CD14-positive monocyte (primary cell): Measurements from ENCODE around the gene COL19A1. TPM values are rescaled to one million over a fixed set of nuclear protein-coding genes. Genes with fewer than 3 reads are reported as not detected.

Experiments used
- DNase-seq, 3 donors: peaks; one replicate each; pipeline ENCODE4 v3.0.0-alpha.2; 2011 to 2022
- H2AFZ ChIP-seq: 2 replicates; pipeline ENCODE4 v1.6.0; 2012; ENCODE audit warnings: mild to moderate bottlenecking, low read depth, low read length, inconsistent platforms; ENCODE audit not compliant: insufficient read depth, poor library complexity, severe bottlenecking
- H3K27ac ChIP-seq, 2 donors: 1 replicate in 1 of 2; 2 replicates in 1 of 2; pipeline ENCODE4 v1.5.1; 2012 to 2013; ENCODE audit warnings: low read length in 2 of 2, control low read depth in 1 of 2, inconsistent platforms in 1 of 2, low read depth in 1 of 2, mild to moderate bottlenecking in 1 of 2
- H3K27me3 ChIP-seq, 2 donors: one replicate each; pipeline versions ENCODE4 v1.6.0 to v1.6.1; 2011 to 2013; ENCODE audit warnings: low read length in 2 of 2; ENCODE audit not compliant: control insufficient read depth in 2 of 2, insufficient read depth in 2 of 2
- H3K36me3 ChIP-seq, 2 donors: replicated peaks in 1 of 2; 1 replicate in 1 of 2; 2 replicates in 1 of 2; pipeline versions ENCODE4 v1.5.1 to v1.6.1; 2012 to 2013; ENCODE audit warnings: low read length in 2 of 2, control low read depth in 1 of 2, inconsistent platforms in 1 of 2, mild to moderate bottlenecking in 1 of 2; ENCODE audit not compliant: insufficient read depth in 2 of 2, control insufficient read depth in 1 of 2
- H3K4me1 ChIP-seq, 2 donors: 1 replicate in 1 of 2; 2 replicates in 1 of 2; pipeline versions ENCODE4 v1.5.1 to v1.6.1; 2012 to 2013; ENCODE audit warnings: low read length in 2 of 2, control low read depth in 1 of 2, inconsistent platforms in 1 of 2, mild to moderate bottlenecking in 1 of 2, moderate library complexity in 1 of 2; ENCODE audit not compliant: insufficient read depth in 2 of 2, control insufficient read depth in 1 of 2
- H3K4me2 ChIP-seq: replicated peaks from 2 replicates; pipeline ENCODE3; 2012; ENCODE audit warnings: low read length, moderate library complexity, mild to moderate bottlenecking; ENCODE audit not compliant: poor library complexity, severe bottlenecking; ENCODE audit errors: extremely low read depth
- H3K4me3 ChIP-seq, 3 experiments: fragments of 200-600 bp in 1 of 3; sonication (generic) in 1 of 3; replicated peaks in 1 of 3; 1 replicate in 2 of 3; 2 replicates in 1 of 3; pipeline ENCODE4 v1.5.1; 2011 to 2013; ENCODE audit warnings: low read length in 3 of 3, mild to moderate bottlenecking in 3 of 3, control low read depth in 2 of 3, low read depth in 2 of 3, inconsistent platforms in 1 of 3, moderate library complexity in 1 of 3
- H3K79me2 ChIP-seq: 2 replicates; pipeline ENCODE4 v1.6.0; 2012; ENCODE audit warnings: mild to moderate bottlenecking, control low read depth, inconsistent platforms, low read length, moderate library complexity; ENCODE audit not compliant: insufficient read depth
- H3K9ac ChIP-seq: 2 replicates; pipeline ENCODE4 v1.6.0; 2017; ENCODE audit warnings: low read length, mild to moderate bottlenecking; ENCODE audit not compliant: insufficient read depth, poor library complexity, severe bottlenecking
- H3K9me3 ChIP-seq, 2 donors: replicated peaks in 1 of 2; 1 replicate in 1 of 2; 2 replicates in 1 of 2; pipeline versions ENCODE4 v1.5.1 to v1.6.1; 2012 to 2013; ENCODE audit warnings: low read length in 2 of 2, control low read depth in 1 of 2; ENCODE audit not compliant: control insufficient read depth in 1 of 2, insufficient read depth in 1 of 2
- H4K20me1 ChIP-seq: 2 replicates; pipeline ENCODE4 v1.6.0; 2012; ENCODE audit warnings: mild to moderate bottlenecking, low read length, control low read depth, moderate library complexity; ENCODE audit not compliant: insufficient read depth
- H3K27ac Mint-ChIP-seq, 7 donors: one replicate each; pipeline ENCODE4 v1.8.0; 2020; ENCODE audit warnings: mild to moderate bottlenecking in 7 of 7, mixed read lengths in 7 of 7, moderate library complexity in 6 of 7, inconsistent platforms in 2 of 7
- H3K27me3 Mint-ChIP-seq, 3 donors: one replicate each; pipeline ENCODE4 v1.8.0; 2021 to 2022; ENCODE audit warnings: low read depth in 3 of 3, mild to moderate bottlenecking in 3 of 3, mixed read lengths in 3 of 3, moderate library complexity in 3 of 3, inconsistent platforms in 1 of 3
- H3K36me3 Mint-ChIP-seq, 2 donors: one replicate each; pipeline ENCODE4 v1.8.0; 2020; ENCODE audit warnings: mixed read lengths in 2 of 2, inconsistent platforms in 1 of 2, mild to moderate bottlenecking in 1 of 2
- H3K4me1 Mint-ChIP-seq: one replicate; pipeline ENCODE4 v1.8.0; 2020; ENCODE audit warnings: mild to moderate bottlenecking, mixed read lengths
- H3K4me3 Mint-ChIP-seq, 2 donors: one replicate each; pipeline ENCODE4 v1.8.0; 2020; ENCODE audit warnings: mild to moderate bottlenecking in 2 of 2, mixed read lengths in 2 of 2, moderate library complexity in 1 of 2
- H3K9me3 Mint-ChIP-seq, 7 donors: one replicate each; pipeline ENCODE4 v1.8.0; 2020 to 2022; ENCODE audit warnings: mixed read lengths in 7 of 7, mild to moderate bottlenecking in 6 of 7, moderate library complexity in 6 of 7, inconsistent platforms in 2 of 7
- WGBS: methylation state at CpG from one replicate; pipeline ENCODE4 v1.1.5; 2013; ENCODE audit warnings: missing lambda C conversion rate; ENCODE audit not compliant: insufficient coverage; 5-methylcytosine and 5-hydroxymethylcytosine counted together
- intact Hi-C, 2 donors: fragments of 100-400 bp; cut with micrococcal nuclease; formaldehyde crosslinking; loops; one replicate each; pipeline versions ENCODE4 v1.15.0 to v1.15.1; 2023
- polyA plus RNA-seq, 3 donors: library from polyadenylated mRNA; depleted of rRNA in 1 of 3; unstranded in 2 of 3; stranded (reverse) in 1 of 3; fragments of 300-500 nt in 2 of 3; fragments of >200 nt in 1 of 3; fragmentation: Illumina TruSeq in 2 of 3; gene quantifications; 1 replicate in 2 of 3; 2 replicates in 1 of 3; pipeline ENCODE4 v1.2.3, GENCODE V29; 2012 to 2021
- TF ChIP-seq, protein P1 (sequence below): fragments of 200-600 bp; IDR thresholded peaks from one replicate; pipeline ENCODE4 v1.8.0; 2022; ENCODE audit warnings: antibody characterized with exemption, mild to moderate bottlenecking

The COL19A1 gene
- polyA plus RNA-seq, 3 donors = not detected

DNA sequence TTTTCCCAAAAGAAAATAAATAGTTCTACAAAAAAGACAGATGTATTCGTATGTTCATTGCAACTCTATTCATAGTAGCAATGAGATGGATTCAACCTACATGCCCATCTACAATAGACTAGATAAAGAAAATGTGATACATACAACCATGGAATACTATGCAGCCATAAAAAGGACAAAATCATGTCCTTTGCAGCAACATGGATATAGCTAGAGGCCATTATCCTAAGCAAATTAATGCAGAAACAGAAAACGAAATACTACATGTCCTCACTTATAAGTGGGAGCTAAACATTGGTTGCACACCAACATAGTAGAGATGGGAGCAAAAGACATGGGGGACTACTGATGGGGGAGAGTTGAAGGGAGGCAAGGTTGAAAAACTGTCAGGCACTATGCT is 278.8 kb downstream of the COL19A1 start:
- Mint-ChIP-seq H3K27me3 (peaks cover 0 to 3% (median 0%) of the 10 kb centered on the region in 3 donors), H3K36me3 (no peaks in the 10 kb centered on the region)

DNA sequence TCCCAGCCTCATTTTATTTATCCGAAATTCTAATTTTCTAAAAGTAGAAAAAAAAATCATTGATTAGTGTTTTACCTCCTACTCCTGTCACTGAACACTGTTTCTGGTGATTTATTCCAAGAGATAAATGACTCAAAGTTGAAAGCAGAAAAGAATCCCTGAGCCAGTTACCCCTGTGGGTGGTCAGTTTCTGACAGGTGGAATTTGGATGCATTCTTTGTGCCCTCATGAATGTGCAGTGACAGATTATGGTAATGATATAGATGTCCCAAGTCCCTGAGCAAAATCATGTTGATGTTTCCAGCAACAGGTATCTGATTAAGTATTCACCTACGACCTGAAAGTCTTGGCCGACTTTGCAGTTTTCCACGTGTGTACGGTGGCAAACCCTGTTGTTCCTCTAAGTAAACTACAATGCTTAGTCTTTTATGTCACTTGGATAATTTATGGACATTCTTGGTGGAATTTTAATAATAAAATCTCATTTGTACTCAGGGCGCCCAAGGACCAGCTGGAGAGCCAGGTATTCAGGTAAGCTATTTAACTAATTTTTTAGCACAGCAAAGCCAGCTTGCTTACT is 282.9 kb downstream of the COL19A1 start:
- Mint-ChIP-seq H3K27me3 (peaks cover 0 to 3% (median 0%) of the 10 kb centered on the region in 3 donors), H3K27ac (peak overlapping the region in 1 of 7 donors; percentile 57), H3K4me3 (no peak overlapping the region), H3K4me1 (no peaks in the 10 kb centered on the region), H3K36me3 (no peaks in the 10 kb centered on the region), H3K9me3 (peaks cover 0 to 1% (median 0%) of the 10 kb centered on the region in 7 donors)
- intact Hi-C loops = no loop called here
- H2AFZ ChIP-seq = no peak overlapping the region
- H4K20me1 ChIP-seq = no peaks in the 10 kb centered on the region
- DNase-seq = no peak
- TF ChIP-seq, protein P1, sequence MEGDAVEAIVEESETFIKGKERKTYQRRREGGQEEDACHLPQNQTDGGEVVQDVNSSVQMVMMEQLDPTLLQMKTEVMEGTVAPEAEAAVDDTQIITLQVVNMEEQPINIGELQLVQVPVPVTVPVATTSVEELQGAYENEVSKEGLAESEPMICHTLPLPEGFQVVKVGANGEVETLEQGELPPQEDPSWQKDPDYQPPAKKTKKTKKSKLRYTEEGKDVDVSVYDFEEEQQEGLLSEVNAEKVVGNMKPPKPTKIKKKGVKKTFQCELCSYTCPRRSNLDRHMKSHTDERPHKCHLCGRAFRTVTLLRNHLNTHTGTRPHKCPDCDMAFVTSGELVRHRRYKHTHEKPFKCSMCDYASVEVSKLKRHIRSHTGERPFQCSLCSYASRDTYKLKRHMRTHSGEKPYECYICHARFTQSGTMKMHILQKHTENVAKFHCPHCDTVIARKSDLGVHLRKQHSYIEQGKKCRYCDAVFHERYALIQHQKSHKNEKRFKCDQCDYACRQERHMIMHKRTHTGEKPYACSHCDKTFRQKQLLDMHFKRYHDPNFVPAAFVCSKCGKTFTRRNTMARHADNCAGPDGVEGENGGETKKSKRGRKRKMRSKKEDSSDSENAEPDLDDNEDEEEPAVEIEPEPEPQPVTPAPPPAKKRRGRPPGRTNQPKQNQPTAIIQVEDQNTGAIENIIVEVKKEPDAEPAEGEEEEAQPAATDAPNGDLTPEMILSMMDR = no peak
- no peaks in the 10 kb centered on the region for H3K79me2 ChIP-seq
- no peaks in the 10 kb centered on the region for H3K9me3 ChIP-seq
- no peak overlapping the region for H3K9ac ChIP-seq
- no peak overlapping the region for H3K4me2 ChIP-seq
- no peaks in the 10 kb centered on the region for H3K27me3 ChIP-seq
- no peak overlapping the region for H3K4me3 ChIP-seq
- 100% methylated on average over 1 of the region's 6 CpGs for WGBS
- H3K36me3 ChIP-seq = no peaks in the 10 kb centered on the region
- H3K27ac ChIP-seq = no peak overlapping the region
- no peaks in the 10 kb centered on the region for H3K4me1 ChIP-seq

More for the DNA sequence above, 278.8 kb downstream of the COL19A1 start:
- Histone ChIP-seq H2AFZ (no peak overlapping the region), H3K4me3 (no peak overlapping the region), H3K36me3 (no peaks in the 10 kb centered on the region), H3K9ac (no peak overlapping the region), H3K9me3 (no peaks in the 10 kb centered on the region), H3K27ac (no peak overlapping the region), H3K4me1 (no peaks in the 10 kb centered on the region), H4K20me1 (no peaks in the 10 kb centered on the region), H3K4me2 (no peak overlapping the region), H3K27me3 (no peaks in the 10 kb centered on the region), H3K79me2 (no peaks in the 10 kb centered on the region)
- no peaks in the 10 kb centered on the region for H3K4me1 Mint-ChIP-seq
- TF ChIP-seq, protein P1 = no peak
- no peak overlapping the region for H3K27ac Mint-ChIP-seq
- no peak overlapping the region for H3K4me3 Mint-ChIP-seq
- intact Hi-C loops = no loop called here
- DNase-seq = no peak
- WGBS = no CpG with 5 or more reads among the region's 2 CpGs
- peaks cover 0 to 6% (median 0%) of the 10 kb centered on the region in 7 donors for H3K9me3 Mint-ChIP-seq
